Peyer's patch (tissue), 4 donors: ENCODE measurements around the gene RTN4IP1. TPM values are rescaled to one million over a fixed set of nuclear protein-coding genes. Genes with fewer than 3 reads are reported as not detected.
A peak's percentile ranks its signal among the peaks of the same experiment; 100 is the strongest.
"Not testable (repeated sequence)": the region's sequence is repeated elsewhere in the genome, so short reads cannot be mapped to it uniquely, and the experiment has no call there.

Experiments used
- DNase-seq, 3 donors: peaks; one replicate each; pipeline ENCODE4 v3.0.0-alpha.2; 2017 to 2019
- H3K27ac ChIP-seq, 4 donors: fragments of 200-600 bp; sonication (generic); one replicate each; pipeline ENCODE4 v1.5.1; 2016 to 2019
- H3K27me3 ChIP-seq, 2 donors: fragments of 200-600 bp; sonication (generic); one replicate each; pipeline ENCODE4 v1.5.1; 2019
- H3K36me3 ChIP-seq, 3 donors: fragments of 200-600 bp; sonication (generic); one replicate each; pipeline ENCODE4 v1.5.1; 2016 to 2019
- H3K4me1 ChIP-seq, 4 donors: fragments of 200-600 bp; sonication (generic); one replicate each; pipeline ENCODE4 v1.5.1; 2016 to 2019
- H3K4me3 ChIP-seq, 4 donors: fragments of 200-600 bp; sonication (generic); 1 replicate in 3 of 4; 2 replicates in 1 of 4; pipeline ENCODE4 v1.5.1; 2016 to 2019; ENCODE audit warnings: mild to moderate bottlenecking in 1 of 4
- H3K9me3 ChIP-seq, 4 donors: fragments of 200-600 bp; sonication (generic); one replicate each; pipeline ENCODE4 v1.5.1; 2016 to 2019; ENCODE audit warnings: mild to moderate bottlenecking in 1 of 4
- CTCF ChIP-seq, 6 experiments: fragments of 450-650 bp in 4 of 6; fragments of 200-600 bp in 2 of 6; sonication (generic) in 1 of 6; IDR thresholded peaks; one replicate each; pipeline ENCODE4 v1.5.1; 2017 to 2019; ENCODE audit warnings: antibody characterized with exemption in 6 of 6, mild to moderate bottlenecking in 3 of 6, moderate library complexity in 1 of 6
- POLR2A ChIP-seq, 2 donors: fragments of 450-650 bp; IDR thresholded peaks; one replicate each; pipeline ENCODE4 v1.5.1; 2017; ENCODE audit warnings: antibody characterized with exemption in 2 of 2, mild to moderate bottlenecking in 2 of 2, moderate library complexity in 2 of 2
- total RNA-seq, 4 donors: library from RNA; depleted of rRNA; stranded (reverse); fragments of >200 nt; gene quantifications; one replicate each; pipeline ENCODE4 v1.1.0, GENCODE V29; 2016

Gene RTN4IP1
- total RNA-seq, 4 donors from 2014 or later = 4.1 to 6.3 (median 5.1) TPM

GRCh38 chr6:106549521-106549920 lies 79.8 kb downstream of the RTN4IP1 start:
- H3K27me3 ChIP-seq = no peaks in the 10 kb centered on the region
- no peak overlapping the region for H3K4me3 ChIP-seq
- H3K9me3 ChIP-seq = no peaks in the 10 kb centered on the region
- H3K4me1 ChIP-seq = peaks cover 0 to 11% (median 0%) of the 10 kb centered on the region in 4 donors
- no peak overlapping the region for H3K27ac ChIP-seq
- TF ChIP-seq POLR2A (IDR thresholded peaks at IDR 0.05) (no peak), CTCF (IDR thresholded peaks at IDR 0.05) (no peak)
- DNase-seq = no peak
- peaks cover 0 to 36% (median 0%) of the 10 kb centered on the region in 3 donors for H3K36me3 ChIP-seq

DNA sequence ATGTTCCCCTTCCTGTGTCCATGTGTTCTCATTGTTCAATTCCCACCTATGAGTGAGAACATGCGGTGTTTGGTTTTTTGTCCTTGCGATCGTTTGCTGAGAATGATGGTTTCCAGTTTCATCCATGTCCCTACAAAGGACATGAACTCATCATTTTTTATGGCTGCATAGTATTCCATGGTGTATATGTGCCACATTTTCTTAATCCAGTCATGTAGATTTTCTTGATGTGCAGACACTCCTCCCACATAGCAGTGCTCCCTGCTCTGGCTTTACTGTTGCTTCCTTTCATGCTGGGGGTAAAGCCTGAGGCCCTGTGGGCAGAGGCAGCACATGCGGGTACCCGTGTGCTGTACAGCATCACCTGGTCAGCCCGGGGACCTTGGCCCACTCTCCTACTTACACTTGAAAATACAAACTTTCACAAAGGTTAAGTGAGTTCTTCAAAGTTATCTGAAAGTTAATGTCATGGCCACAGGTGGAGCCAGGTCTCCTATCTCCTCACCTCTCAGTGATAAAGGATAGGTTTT lies 80.3 kb downstream of the RTN4IP1 start:
- Histone ChIP-seq H3K36me3 (peaks cover 0 to 32% (median 0%) of the 10 kb centered on the region in 3 donors), H3K4me1 (peaks cover 0 to 11% (median 0%) of the 10 kb centered on the region in 4 donors)
- H3K4me3 ChIP-seq, H3K27me3 ChIP-seq, H3K9me3 ChIP-seq, H3K27ac ChIP-seq, DNase-seq: not testable (repeated sequence)

- DNase-seq = no peak
- Histone ChIP-seq H3K36me3 (peaks cover 0 to 29% (median 0%) of the 10 kb centered on the region in 3 donors), H3K4me1 (peaks cover 0 to 11% (median 0%) of the 10 kb centered on the region in 4 donors), H3K27me3 (no peaks in the 10 kb centered on the region), H3K4me3 (no peak overlapping the region), H3K9me3 (no peaks in the 10 kb centered on the region), H3K27ac (peak overlapping the region in 3 of 4 donors; percentile 28 to 58 (median 53))
- TF ChIP-seq CTCF (IDR thresholded peaks at IDR 0.05) (no peak), POLR2A (IDR thresholded peaks at IDR 0.05) (no peak)
These were observed 81.5 kb downstream of the RTN4IP1 start for GRCh38 chr6:106547601-106548453.

GRCh38 chr6:106546691-106547414 lies 82.4 kb downstream of the RTN4IP1 start:
- DNase-seq = no peak
- Histone ChIP-seq H3K9me3 (no peaks in the 10 kb centered on the region), H3K27me3 (no peaks in the 10 kb centered on the region), H3K36me3 (peaks cover 0 to 35% (median 0%) of the 10 kb centered on the region in 3 donors), H3K27ac (peak overlapping the region; percentile 22 to 61 (median 44)), H3K4me1 (peaks cover 0 to 11% (median 0%) of the 10 kb centered on the region in 4 donors), H3K4me3 (no peak overlapping the region)
- TF ChIP-seq POLR2A (IDR thresholded peaks at IDR 0.05) (no peak), CTCF (IDR thresholded peaks at IDR 0.05) (no peak)

DNA sequence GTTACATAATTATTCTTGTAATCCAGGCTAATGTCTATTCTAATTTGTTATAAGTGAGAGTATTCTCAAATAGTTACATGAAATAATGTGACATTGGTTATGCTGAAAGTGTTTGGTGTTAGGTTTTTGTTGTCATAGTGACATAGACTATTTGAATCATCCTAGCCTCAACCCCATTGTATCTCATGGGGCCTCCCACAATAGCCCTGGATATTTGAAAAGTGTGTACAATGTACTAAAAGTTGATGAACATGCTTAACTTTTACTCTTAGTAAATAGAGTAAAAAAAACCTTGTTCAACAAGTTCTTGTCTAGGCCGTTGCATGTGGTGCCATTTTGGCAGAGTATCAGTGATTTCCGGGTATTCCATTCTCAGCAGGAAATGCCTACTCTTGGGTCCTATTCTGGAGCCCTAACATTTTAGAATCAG lies 83.0 kb downstream of the RTN4IP1 start:
- Histone ChIP-seq H3K27me3 (no peaks in the 10 kb centered on the region), H3K36me3 (peaks cover 0 to 38% (median 0%) of the 10 kb centered on the region in 3 donors), H3K4me3 (no peak overlapping the region), H3K9me3 (no peaks in the 10 kb centered on the region), H3K27ac (peak overlapping the region; percentile 7 to 61 (median 41)), H3K4me1 (peaks cover 0 to 11% (median 0%) of the 10 kb centered on the region in 4 donors)
- no peak for DNase-seq
- TF ChIP-seq CTCF (IDR thresholded peaks at IDR 0.05) (no peak), POLR2A (IDR thresholded peaks at IDR 0.05) (no peak)
